Measurements from ENCODE around the gene NEK10. TPM values are rescaled to one million over a fixed set of nuclear protein-coding genes. Genes with fewer than 3 reads are reported as not detected.

Gene NEK10
- total and polyA plus RNA-seq, 2 of the 13 experiments (the other 11 are each of a cell fraction or from before 2014, with no cell fraction given): 2.8 to 14.2 TPM

DNA sequence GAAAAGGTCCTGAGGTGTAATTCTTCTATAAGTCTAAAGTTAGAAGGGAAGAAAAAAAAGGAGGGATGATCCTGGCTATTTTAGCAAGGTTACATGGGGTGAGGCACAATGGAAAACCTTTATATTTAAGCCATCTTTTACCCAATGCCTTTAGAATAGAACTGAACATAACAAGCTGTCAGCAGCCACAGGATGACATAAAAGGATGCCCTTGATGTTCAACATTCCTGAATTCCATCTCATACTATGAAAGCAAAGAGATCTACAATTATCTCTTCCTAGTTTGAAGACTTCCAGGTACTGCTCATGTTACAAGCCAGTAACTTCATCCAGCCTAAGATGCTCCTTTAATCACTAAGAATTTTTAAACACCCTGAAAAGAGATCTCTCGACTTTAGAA is 26.9 kb downstream of the NEK10 start (continued):
- TF ChIP-seq, protein P1, sequence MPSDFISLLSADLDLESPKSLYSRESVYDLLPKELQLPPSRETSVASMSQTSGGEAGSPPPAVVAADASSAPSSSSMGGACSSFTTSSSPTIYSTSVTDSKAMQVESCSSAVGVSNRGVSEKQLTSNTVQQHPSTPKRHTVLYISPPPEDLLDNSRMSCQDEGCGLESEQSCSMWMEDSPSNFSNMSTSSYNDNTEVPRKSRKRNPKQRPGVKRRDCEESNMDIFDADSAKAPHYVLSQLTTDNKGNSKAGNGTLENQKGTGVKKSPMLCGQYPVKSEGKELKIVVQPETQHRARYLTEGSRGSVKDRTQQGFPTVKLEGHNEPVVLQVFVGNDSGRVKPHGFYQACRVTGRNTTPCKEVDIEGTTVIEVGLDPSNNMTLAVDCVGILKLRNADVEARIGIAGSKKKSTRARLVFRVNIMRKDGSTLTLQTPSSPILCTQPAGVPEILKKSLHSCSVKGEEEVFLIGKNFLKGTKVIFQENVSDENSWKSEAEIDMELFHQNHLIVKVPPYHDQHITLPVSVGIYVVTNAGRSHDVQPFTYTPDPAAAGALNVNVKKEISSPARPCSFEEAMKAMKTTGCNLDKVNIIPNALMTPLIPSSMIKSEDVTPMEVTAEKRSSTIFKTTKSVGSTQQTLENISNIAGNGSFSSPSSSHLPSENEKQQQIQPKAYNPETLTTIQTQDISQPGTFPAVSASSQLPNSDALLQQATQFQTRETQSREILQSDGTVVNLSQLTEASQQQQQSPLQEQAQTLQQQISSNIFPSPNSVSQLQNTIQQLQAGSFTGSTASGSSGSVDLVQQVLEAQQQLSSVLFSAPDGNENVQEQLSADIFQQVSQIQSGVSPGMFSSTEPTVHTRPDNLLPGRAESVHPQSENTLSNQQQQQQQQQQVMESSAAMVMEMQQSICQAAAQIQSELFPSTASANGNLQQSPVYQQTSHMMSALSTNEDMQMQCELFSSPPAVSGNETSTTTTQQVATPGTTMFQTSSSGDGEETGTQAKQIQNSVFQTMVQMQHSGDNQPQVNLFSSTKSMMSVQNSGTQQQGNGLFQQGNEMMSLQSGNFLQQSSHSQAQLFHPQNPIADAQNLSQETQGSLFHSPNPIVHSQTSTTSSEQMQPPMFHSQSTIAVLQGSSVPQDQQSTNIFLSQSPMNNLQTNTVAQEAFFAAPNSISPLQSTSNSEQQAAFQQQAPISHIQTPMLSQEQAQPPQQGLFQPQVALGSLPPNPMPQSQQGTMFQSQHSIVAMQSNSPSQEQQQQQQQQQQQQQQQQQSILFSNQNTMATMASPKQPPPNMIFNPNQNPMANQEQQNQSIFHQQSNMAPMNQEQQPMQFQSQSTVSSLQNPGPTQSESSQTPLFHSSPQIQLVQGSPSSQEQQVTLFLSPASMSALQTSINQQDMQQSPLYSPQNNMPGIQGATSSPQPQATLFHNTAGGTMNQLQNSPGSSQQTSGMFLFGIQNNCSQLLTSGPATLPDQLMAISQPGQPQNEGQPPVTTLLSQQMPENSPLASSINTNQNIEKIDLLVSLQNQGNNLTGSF (CRISPR knock-in tag; IDR thresholded peaks at IDR 0.05): no peak
- TF ChIP-seq ZMYM2 (CRISPR knock-in tag; IDR thresholded peaks at IDR 0.05) (no peak), MYNN (CRISPR knock-in tag; IDR thresholded peaks at IDR 0.05; ENCODE audit: low read depth) (no peak), ZNF713 (CRISPR knock-in tag; IDR thresholded peaks at IDR 0.05) (no peak), SRSF1 (optimal IDR thresholded peaks at IDR 0.05; ENCODE audit: low read depth, low read length) (no peak), JUNB (CRISPR knock-in tag; IDR thresholded peaks at IDR 0.05; ENCODE audit: borderline replicate concordance) (no peak), NFE2 (CRISPR knock-in tag; IDR thresholded peaks at IDR 0.05) (no peak), POLR2A (IDR thresholded peaks at IDR 0.05; ENCODE audit: insufficient read depth in 1 of 2, low read depth in 2 of 2, low read length in 2 of 2) (no peak)
- TF ChIP-seq, protein P2, sequence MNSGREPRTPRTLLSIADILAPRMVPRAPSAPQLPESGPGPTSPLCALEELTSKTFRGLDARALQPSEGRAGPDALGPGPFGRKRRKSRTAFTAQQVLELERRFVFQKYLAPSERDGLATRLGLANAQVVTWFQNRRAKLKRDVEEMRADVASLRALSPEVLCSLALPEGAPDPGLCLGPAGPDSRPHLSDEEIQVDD (CRISPR knock-in tag; IDR thresholded peaks at IDR 0.05; ENCODE audit: borderline replicate concordance): no peak
- TF ChIP-seq, protein P3, sequence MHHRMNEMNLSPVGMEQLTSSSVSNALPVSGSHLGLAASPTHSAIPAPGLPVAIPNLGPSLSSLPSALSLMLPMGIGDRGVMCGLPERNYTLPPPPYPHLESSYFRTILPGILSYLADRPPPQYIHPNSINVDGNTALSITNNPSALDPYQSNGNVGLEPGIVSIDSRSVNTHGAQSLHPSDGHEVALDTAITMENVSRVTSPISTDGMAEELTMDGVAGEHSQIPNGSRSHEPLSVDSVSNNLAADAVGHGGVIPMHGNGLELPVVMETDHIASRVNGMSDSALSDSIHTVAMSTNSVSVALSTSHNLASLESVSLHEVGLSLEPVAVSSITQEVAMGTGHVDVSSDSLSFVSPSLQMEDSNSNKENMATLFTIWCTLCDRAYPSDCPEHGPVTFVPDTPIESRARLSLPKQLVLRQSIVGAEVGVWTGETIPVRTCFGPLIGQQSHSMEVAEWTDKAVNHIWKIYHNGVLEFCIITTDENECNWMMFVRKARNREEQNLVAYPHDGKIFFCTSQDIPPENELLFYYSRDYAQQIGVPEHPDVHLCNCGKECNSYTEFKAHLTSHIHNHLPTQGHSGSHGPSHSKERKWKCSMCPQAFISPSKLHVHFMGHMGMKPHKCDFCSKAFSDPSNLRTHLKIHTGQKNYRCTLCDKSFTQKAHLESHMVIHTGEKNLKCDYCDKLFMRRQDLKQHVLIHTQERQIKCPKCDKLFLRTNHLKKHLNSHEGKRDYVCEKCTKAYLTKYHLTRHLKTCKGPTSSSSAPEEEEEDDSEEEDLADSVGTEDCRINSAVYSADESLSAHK (CRISPR knock-in tag; IDR thresholded peaks at IDR 0.05; ENCODE audit: borderline replicate concordance): no peak
- TF ChIP-seq, protein P4, sequence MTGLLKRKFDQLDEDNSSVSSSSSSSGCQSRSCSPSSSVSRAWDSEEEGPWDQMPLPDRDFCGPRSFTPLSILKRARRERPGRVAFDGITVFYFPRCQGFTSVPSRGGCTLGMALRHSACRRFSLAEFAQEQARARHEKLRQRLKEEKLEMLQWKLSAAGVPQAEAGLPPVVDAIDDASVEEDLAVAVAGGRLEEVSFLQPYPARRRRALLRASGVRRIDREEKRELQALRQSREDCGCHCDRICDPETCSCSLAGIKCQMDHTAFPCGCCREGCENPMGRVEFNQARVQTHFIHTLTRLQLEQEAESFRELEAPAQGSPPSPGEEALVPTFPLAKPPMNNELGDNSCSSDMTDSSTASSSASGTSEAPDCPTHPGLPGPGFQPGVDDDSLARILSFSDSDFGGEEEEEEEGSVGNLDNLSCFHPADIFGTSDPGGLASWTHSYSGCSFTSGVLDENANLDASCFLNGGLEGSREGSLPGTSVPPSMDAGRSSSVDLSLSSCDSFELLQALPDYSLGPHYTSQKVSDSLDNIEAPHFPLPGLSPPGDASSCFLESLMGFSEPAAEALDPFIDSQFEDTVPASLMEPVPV (CRISPR knock-in tag; IDR thresholded peaks at IDR 0.05): no peak
- TF ChIP-seq, protein P5, sequence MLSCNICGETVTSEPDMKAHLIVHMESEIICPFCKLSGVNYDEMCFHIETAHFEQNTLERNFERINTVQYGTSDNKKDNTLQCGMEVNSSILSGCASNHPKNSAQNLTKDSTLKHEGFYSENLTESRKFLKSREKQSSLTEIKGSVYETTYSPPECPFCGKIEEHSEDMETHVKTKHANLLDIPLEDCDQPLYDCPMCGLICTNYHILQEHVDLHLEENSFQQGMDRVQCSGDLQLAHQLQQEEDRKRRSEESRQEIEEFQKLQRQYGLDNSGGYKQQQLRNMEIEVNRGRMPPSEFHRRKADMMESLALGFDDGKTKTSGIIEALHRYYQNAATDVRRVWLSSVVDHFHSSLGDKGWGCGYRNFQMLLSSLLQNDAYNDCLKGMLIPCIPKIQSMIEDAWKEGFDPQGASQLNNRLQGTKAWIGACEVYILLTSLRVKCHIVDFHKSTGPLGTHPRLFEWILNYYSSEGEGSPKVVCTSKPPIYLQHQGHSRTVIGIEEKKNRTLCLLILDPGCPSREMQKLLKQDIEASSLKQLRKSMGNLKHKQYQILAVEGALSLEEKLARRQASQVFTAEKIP (CRISPR knock-in tag; IDR thresholded peaks at IDR 0.05; ENCODE audit: borderline replicate concordance): no peak

Data from HepG2 (cell line).